Body of pancreas (tissue), 4 donors: ENCODE results near the gene PIRT. TPM values are rescaled to one million over a fixed set of nuclear protein-coding genes. Genes with fewer than 3 reads are reported as not detected.
A peak's percentile ranks its signal among the peaks of the same experiment; 100 is the strongest.

Source experiments
- ATAC-seq: fragments of 150-250 bp; one replicate; pipeline ENCODE4 v1.9.1; 2016
- DNase-seq, 4 donors: peaks; one replicate each; pipeline ENCODE4 v3.0.0-alpha.2; 2019
- H3K27ac ChIP-seq, 4 donors: fragments of 200-600 bp; sonication (generic); 1 replicate in 3 of 4; 2 replicates in 1 of 4; pipeline versions ENCODE4 v1.5.1 to v1.6.1; 2016 to 2019; ENCODE audit warnings: mild to moderate bottlenecking in 1 of 4, mixed read lengths in 1 of 4, moderate library complexity in 1 of 4
- H3K27me3 ChIP-seq, 2 donors: fragments of 200-600 bp; sonication (generic); one replicate each; pipeline ENCODE4 v1.6.0; 2016; ENCODE audit warnings: mild to moderate bottlenecking in 1 of 2
- H3K36me3 ChIP-seq, 2 donors: fragments of 200-600 bp; sonication (generic); replicated peaks in 1 of 2; 2 replicates each; pipeline ENCODE4 v1.5.1; 2016; ENCODE audit warnings: low read depth in 2 of 2; ENCODE audit not compliant: insufficient read depth in 1 of 2
- H3K4me1 ChIP-seq: fragments of 200-600 bp; sonication (generic); one replicate; pipeline ENCODE4 v1.6.0; 2016
- H3K4me3 ChIP-seq, 2 donors: fragments of 200-600 bp; sonication (generic); 1 replicate in 1 of 2; 2 replicates in 1 of 2; pipeline ENCODE4 v1.5.1; 2016 to 2019
- H3K9me3 ChIP-seq, 3 donors: fragments of 200-600 bp; sonication (generic); 1 replicate in 2 of 3; 2 replicates in 1 of 3; pipeline ENCODE4 v1.5.1; 2016
- POLR2A ChIP-seq, 3 donors: fragments of 450-650 bp; IDR thresholded peaks; one replicate each; pipeline ENCODE4 v1.6.1; 2016; ENCODE audit warnings: antibody characterized with exemption in 3 of 3, mild to moderate bottlenecking in 2 of 3
- WGBS, 2 donors: methylation state at CpG; one replicate each; pipeline ENCODE4 v1.1.5; 2017; 5-methylcytosine and 5-hydroxymethylcytosine counted together
- intact Hi-C: fragments of 100-400 bp; cut with DNase I; formaldehyde crosslinking; loops from one replicate; pipeline ENCODE4 v1.15.1; 2023
- total RNA-seq, 2 donors: library from RNA; depleted of rRNA; stranded (reverse); fragments of >200 nt; gene quantifications; one replicate each; pipeline ENCODE4 v1.1.0, GENCODE V29; 2016
- TF ChIP-seq, protein P1 (sequence below), 7 experiments: fragments of 450-650 bp in 4 of 7; fragments of 200-600 bp in 3 of 7; sonication (generic) in 3 of 7; IDR thresholded peaks; one replicate each; pipeline ENCODE4 v1.5.1; 2016 to 2019; ENCODE audit warnings: antibody characterized with exemption in 7 of 7

The PIRT gene
- total RNA-seq, 2 donors from 2014 or later: 0.78 TPM; not detected in 1

DNA sequence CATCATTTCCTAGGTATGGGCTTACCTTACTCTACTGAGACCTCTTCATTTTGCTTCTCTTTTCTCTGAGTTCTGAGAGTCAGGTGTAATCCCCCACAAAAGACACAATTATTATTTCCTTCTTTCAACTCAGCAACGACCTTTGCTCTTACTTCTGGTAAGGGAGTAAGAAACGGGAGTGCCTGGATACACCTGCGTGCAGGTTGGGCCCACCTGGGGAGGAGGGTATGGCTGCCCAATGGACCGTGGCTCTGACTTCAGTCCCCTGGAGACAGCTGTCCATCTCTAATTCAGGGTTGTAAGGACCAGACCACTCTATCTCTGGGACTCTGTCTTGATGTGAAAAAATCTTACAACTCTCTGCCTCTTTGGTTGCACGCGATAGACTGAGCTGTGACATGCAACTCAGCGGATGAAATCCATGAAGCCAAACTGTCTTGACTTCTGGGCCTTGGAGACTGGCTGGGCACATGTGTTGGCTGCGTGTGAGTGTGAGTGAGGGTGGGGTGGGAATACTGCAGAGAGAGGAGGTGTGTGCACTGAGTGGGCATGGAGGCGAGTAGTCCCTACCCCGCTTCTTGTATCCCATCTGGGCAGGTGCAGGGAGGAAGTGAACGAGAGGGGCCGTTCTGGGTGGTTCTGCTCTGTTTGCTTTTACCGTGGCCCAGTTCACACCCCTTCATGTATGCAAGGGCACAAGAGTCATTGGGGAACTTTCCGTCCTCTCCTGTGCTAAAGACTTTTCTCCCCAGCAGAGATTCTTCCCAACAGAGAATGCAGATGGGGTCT, 35.2 kb downstream of the PIRT start:
- intact Hi-C loops: loop anchor here (5.0 kb wide), 1 partner anchor 40 kb away; no protein-coding TSS in a partner anchor
- Histone ChIP-seq H3K9me3 (no peaks in the 10 kb centered on the region), H3K27ac (no peak overlapping the region), H3K36me3 (no peaks in the 10 kb centered on the region), H3K27me3 (no peaks in the 10 kb centered on the region), H3K4me3 (no peak overlapping the region), H3K4me1 (peaks cover 31% of the 10 kb centered on the region)
- ATAC-seq: no peak
- TF ChIP-seq, protein P1, sequence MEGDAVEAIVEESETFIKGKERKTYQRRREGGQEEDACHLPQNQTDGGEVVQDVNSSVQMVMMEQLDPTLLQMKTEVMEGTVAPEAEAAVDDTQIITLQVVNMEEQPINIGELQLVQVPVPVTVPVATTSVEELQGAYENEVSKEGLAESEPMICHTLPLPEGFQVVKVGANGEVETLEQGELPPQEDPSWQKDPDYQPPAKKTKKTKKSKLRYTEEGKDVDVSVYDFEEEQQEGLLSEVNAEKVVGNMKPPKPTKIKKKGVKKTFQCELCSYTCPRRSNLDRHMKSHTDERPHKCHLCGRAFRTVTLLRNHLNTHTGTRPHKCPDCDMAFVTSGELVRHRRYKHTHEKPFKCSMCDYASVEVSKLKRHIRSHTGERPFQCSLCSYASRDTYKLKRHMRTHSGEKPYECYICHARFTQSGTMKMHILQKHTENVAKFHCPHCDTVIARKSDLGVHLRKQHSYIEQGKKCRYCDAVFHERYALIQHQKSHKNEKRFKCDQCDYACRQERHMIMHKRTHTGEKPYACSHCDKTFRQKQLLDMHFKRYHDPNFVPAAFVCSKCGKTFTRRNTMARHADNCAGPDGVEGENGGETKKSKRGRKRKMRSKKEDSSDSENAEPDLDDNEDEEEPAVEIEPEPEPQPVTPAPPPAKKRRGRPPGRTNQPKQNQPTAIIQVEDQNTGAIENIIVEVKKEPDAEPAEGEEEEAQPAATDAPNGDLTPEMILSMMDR (IDR thresholded peaks at IDR 0.05): no peak
- no peak for TF ChIP-seq POLR2A (IDR thresholded peaks at IDR 0.05)
- DNase-seq: no peak
- WGBS, 2 donors: 82 to 85% methylated on average over 11 to 14 of the region's 14 CpGs

DNA sequence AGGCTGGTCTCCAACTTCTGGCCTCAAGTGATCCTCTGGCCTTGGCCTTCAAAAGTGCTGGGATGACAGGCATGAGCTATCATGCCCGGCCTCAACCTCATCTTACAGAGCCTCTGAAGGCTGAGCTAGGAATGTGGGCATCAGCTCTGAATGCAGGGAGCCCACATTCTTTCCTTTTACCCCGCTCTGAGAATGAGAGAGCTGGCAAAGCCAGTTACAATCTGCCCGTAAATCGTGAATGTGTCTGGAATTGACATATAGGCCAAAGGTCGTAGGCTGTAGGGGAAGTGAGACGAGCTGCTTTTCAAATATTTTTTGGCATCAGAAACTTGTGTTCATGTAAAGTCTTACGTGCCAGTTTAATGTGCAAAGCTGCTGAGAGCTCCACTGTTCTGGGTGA, 38.5 kb downstream of the PIRT start:
- peak in 2 of 4 donors; percentile 13 to 24 for DNase-seq
- Histone ChIP-seq H3K9me3 (no peaks in the 10 kb centered on the region), H3K36me3 (no peaks in the 10 kb centered on the region), H3K4me1 (peaks cover 29% of the 10 kb centered on the region), H3K4me3 (no peak overlapping the region), H3K27me3 (no peaks in the 10 kb centered on the region), H3K27ac (peak overlapping the region in 3 of 4 donors; percentile 57 to 71 (median 60))
- ATAC-seq: peak; percentile 45
- WGBS, 2 donors: 28 to 35% methylated on average over 7 of the region's 7 CpGs
- TF ChIP-seq, protein P1 (IDR thresholded peaks at IDR 0.05): no peak
- TF ChIP-seq POLR2A (IDR thresholded peaks at IDR 0.05): no peak
- intact Hi-C loops: no loop called here

DNA sequence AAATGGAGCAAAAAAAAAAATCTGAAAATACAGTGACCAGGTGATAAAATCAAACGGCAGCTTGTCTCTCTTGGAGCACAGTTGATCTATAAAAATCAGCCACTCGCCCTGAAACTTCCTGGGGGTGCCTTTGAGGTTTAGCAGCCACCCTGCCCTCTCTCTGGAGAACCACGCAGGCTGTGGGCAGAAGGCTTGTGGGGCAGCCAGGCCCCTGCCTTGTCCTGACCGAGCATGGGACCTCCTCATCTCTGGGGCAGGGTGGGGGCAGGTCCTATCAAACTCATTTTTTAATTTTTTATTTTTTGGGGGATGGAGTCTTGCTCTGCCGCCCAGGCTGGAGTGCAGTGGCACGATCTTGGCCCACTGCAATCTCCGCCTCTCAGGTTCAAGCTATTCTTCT, 39.0 kb downstream of the PIRT start:
- WGBS, 2 donors: 63 to 64% methylated on average over 7 of the region's 7 CpGs
- DNase-seq (no peak), ATAC-seq (no peak)
- Histone ChIP-seq H3K27ac (peak overlapping the region; percentile 33 to 71 (median 58)), H3K9me3 (no peaks in the 10 kb centered on the region), H3K36me3 (no peaks in the 10 kb centered on the region), H3K4me1 (peaks cover 29% of the 10 kb centered on the region), H3K4me3 (no peak overlapping the region), H3K27me3 (no peaks in the 10 kb centered on the region)
- intact Hi-C loops: no loop called here
- TF ChIP-seq POLR2A (IDR thresholded peaks at IDR 0.05): no peak
- TF ChIP-seq, protein P1 (IDR thresholded peaks at IDR 0.05): no peak

DNA sequence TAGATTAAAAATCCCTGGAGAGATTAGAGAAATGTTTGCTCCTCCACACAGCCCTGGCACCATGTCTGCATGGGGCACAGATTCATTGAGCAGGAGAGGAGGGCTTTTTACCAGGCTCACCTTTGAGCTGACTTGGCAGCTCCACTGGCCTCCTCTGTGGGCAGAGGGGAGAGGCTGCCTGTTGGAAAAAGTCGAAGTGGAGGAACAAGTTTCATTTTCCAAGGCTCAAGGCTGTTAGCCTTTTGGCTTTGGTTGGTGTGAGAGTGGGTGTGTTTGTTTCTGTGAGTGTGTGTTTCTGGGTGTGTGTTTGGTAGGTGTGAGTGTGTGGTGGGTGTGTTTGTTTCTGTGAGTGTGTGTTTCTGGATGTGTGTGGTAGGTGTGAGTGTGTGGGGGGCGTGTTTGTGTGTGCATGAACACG, 39.5 kb downstream of the PIRT start:
- H3K27me3 ChIP-seq: no peaks in the 10 kb centered on the region
- ATAC-seq (peak; percentile 79), DNase-seq (peak; percentile 39 to 70 (median 64))
- H3K27ac ChIP-seq: peak overlapping the region; percentile 33 to 71 (median 58)
- 14 to 23% methylated on average over 3 of the region's 3 CpGs for WGBS, 2 donors
- TF ChIP-seq POLR2A (IDR thresholded peaks at IDR 0.05): no peak
- TF ChIP-seq, protein P1 (IDR thresholded peaks at IDR 0.05): no peak
- peaks cover 29% of the 10 kb centered on the region for H3K4me1 ChIP-seq
- no peaks in the 10 kb centered on the region for H3K36me3 ChIP-seq
- H3K4me3 ChIP-seq: no peak overlapping the region
- H3K9me3 ChIP-seq: no peaks in the 10 kb centered on the region
- intact Hi-C loops: no loop called here
